Activated CD4-positive, alpha-beta memory T cell treated with anti-CD3 and anti-CD28 coated beads for 36 hours (primary cell): ENCODE data around the gene COG4. TPM values are rescaled to one million over a fixed set of nuclear protein-coding genes. Genes with fewer than 3 reads are reported as not detected.

Experiments used
- CTCF ChIA-PET: fragments of 350-600 bp; sonication (Branson Sonifier 250); formaldehyde crosslinking; loops from one replicate; lab custom pipeline; 2021; ENCODE audit warnings: antibody characterized with exemption, inconsistent platforms; lab: Charles Lee
- POLR2A ChIA-PET: fragments of 350-600 bp; sonication (Branson Sonifier 250); formaldehyde crosslinking; loops from one replicate; lab custom pipeline; 2021; ENCODE audit warnings: antibody characterized with exemption; lab: Charles Lee
- DNase-seq: peaks from one replicate; pipeline ENCODE4 v3.0.0-alpha.2; 2020
- H3K27ac Mint-ChIP-seq: one replicate; pipeline ENCODE4 v1.8.0; 2021; ENCODE audit warnings: mixed read lengths
- H3K27me3 Mint-ChIP-seq: one replicate; pipeline ENCODE4 v1.8.0; 2021; ENCODE audit warnings: mixed read lengths
- H3K36me3 Mint-ChIP-seq: one replicate; pipeline ENCODE4 v1.8.0; 2021; ENCODE audit warnings: mixed read lengths
- H3K4me1 Mint-ChIP-seq: one replicate; pipeline ENCODE4 v1.8.0; 2021; ENCODE audit warnings: low read depth, mixed read lengths
- H3K4me3 Mint-ChIP-seq: one replicate; pipeline ENCODE4 v1.8.0; 2021; ENCODE audit warnings: mild to moderate bottlenecking, mixed read lengths
- H3K9me3 Mint-ChIP-seq: one replicate; pipeline ENCODE4 v1.8.0; 2021; ENCODE audit warnings: mixed read lengths
- intact Hi-C: fragments of 100-400 bp; cut with micrococcal nuclease; formaldehyde crosslinking; loops from one replicate; pipeline ENCODE4 v1.15.1; 2023
- total RNA-seq, 2 experiments: library from RNA; stranded (reverse); gene quantifications; one replicate each; pipeline ENCODE4 v1.2.3, GENCODE V29; 2021

COG4 gene
- total RNA-seq, 2 experiments from 2014 or later, result 35.9 to 40.2 TPM

- ChIA-PET CTCF (interaction anchor here (0.6 to 1.0 kb wide), 3 partner anchors 41 to 1067 kb away, joined by 3 to 4 read pairs (median 3); no protein-coding TSS in a partner anchor), POLR2A (interaction anchor here (0.6 to 1.9 kb wide), 6 partner anchors 10 to 57 kb away, joined by 3 to 6 read pairs (median 4); partner anchors contain the start of gene FCSK)
- Mint-ChIP-seq H3K27ac (peak overlapping the region; percentile 76), H3K4me1 (peaks cover 42% of the 10 kb centered on the region), H3K36me3 (peaks cover 3% of the 10 kb centered on the region), H3K27me3 (no peaks in the 10 kb centered on the region), H3K4me3 (peak overlapping the region; percentile 94), H3K9me3 (no peaks in the 10 kb centered on the region)
- DNase-seq, result peak; percentile 44
- intact Hi-C loops, result loop anchor here (2.0 kb wide), 2 partner anchors 33 to 39 kb away; no protein-coding TSS in a partner anchor
Measured at GRCh38 chr16:70437582-70438557, 85.5 kb downstream of the COG4 start.

- ChIA-PET CTCF (interaction anchor here (0.7 kb wide), 1 partner anchor 41 kb away, joined by 3 read pairs; no protein-coding TSS in a partner anchor), POLR2A (interaction anchor here (0.6 to 1.9 kb wide), 3 partner anchors 17 to 56 kb away, joined by 3 to 6 read pairs (median 5); partner anchors contain the start of gene FCSK)
- no peak for DNase-seq
- Mint-ChIP-seq H3K27me3 (no peaks in the 10 kb centered on the region), H3K4me1 (peaks cover 49% of the 10 kb centered on the region), H3K9me3 (no peaks in the 10 kb centered on the region), H3K36me3 (peaks cover 3% of the 10 kb centered on the region), H3K27ac (no peak overlapping the region), H3K4me3 (peak overlapping the region; percentile 94)
- intact Hi-C loops, result no loop called here
Measured at GRCh38 chr16:70437017-70437581, 86.3 kb downstream of the COG4 start.

- no peak overlapping the region for H3K27ac Mint-ChIP-seq
- intact Hi-C loops, result no loop called here
Measured at GRCh38 chr16:70434484-70435260, 88.7 kb downstream of the COG4 start.

GRCh38 chr16:70433458-70434103, 89.8 kb downstream of the COG4 start:
- H3K27me3 Mint-ChIP-seq, result no peaks in the 10 kb centered on the region
- CTCF ChIA-PET, result no interaction called here
- intact Hi-C loops, result no loop called here
- H3K9me3 Mint-ChIP-seq, result no peaks in the 10 kb centered on the region
- POLR2A ChIA-PET, result no interaction called here
- H3K36me3 Mint-ChIP-seq, result peaks cover 3% of the 10 kb centered on the region
- H3K4me3 Mint-ChIP-seq, result no peak overlapping the region
- no peak overlapping the region for H3K27ac Mint-ChIP-seq
- DNase-seq, result no peak
- peaks cover 73% of the 10 kb centered on the region for H3K4me1 Mint-ChIP-seq

More at GRCh38 chr16:70434484-70435260, 88.7 kb downstream of the COG4 start:
- ChIA-PET POLR2A (no interaction called here), CTCF (no interaction called here)
- Mint-ChIP-seq H3K9me3 (no peaks in the 10 kb centered on the region), H3K27me3 (no peaks in the 10 kb centered on the region), H3K4me1 (peaks cover 70% of the 10 kb centered on the region), H3K4me3 (no peak overlapping the region), H3K36me3 (peaks cover 3% of the 10 kb centered on the region)
- no peak for DNase-seq

GRCh38 chr16:70432723-70433457, 90.5 kb downstream of the COG4 start:
- intact Hi-C loops, result no loop called here
- CTCF ChIA-PET, result no interaction called here

GRCh38 chr16:70432356-70432722, 91.0 kb downstream of the COG4 start:
- Mint-ChIP-seq H3K4me3 (no peak overlapping the region), H3K4me1 (peaks cover 75% of the 10 kb centered on the region), H3K36me3 (peaks cover 3% of the 10 kb centered on the region), H3K27ac (no peak overlapping the region), H3K27me3 (no peaks in the 10 kb centered on the region), H3K9me3 (no peaks in the 10 kb centered on the region)
- ChIA-PET POLR2A (no interaction called here), CTCF (no interaction called here)
- intact Hi-C loops, result no loop called here
- no peak for DNase-seq

More at GRCh38 chr16:70432723-70433457, 90.5 kb downstream of the COG4 start:
- H3K27me3 Mint-ChIP-seq, result no peaks in the 10 kb centered on the region
- no peak overlapping the region for H3K4me3 Mint-ChIP-seq
- peaks cover 76% of the 10 kb centered on the region for H3K4me1 Mint-ChIP-seq
- POLR2A ChIA-PET, result no interaction called here
- peaks cover 3% of the 10 kb centered on the region for H3K36me3 Mint-ChIP-seq
- DNase-seq, result no peak
- no peak overlapping the region for H3K27ac Mint-ChIP-seq
- no peaks in the 10 kb centered on the region for H3K9me3 Mint-ChIP-seq

GRCh38 chr16:70430667-70431536, 92.5 kb downstream of the COG4 start:
- DNase-seq, result peak; percentile 72
- no peaks in the 10 kb centered on the region for H3K27me3 Mint-ChIP-seq
- CTCF ChIA-PET, result no interaction called here
- peaks cover 65% of the 10 kb centered on the region for H3K4me1 Mint-ChIP-seq
- H3K4me3 Mint-ChIP-seq, result peak overlapping the region; percentile 24
- intact Hi-C loops, result loop anchor here (1.0 kb wide), 1 partner anchor 27 kb away; no protein-coding TSS in a partner anchor
- POLR2A ChIA-PET, result no interaction called here
- no peaks in the 10 kb centered on the region for H3K9me3 Mint-ChIP-seq
- H3K27ac Mint-ChIP-seq, result peak overlapping the region; percentile 88
- peaks cover 3% of the 10 kb centered on the region for H3K36me3 Mint-ChIP-seq

Other genes with a start within 250 kb of the COG4 start
- gene AARS1, start 234.0 kb downstream of the COG4 start, total RNA-seq, result 100 to 1,000 TPM; 165 to 170 TPM
- gene DDX19B, start 224.4 kb downstream of the COG4 start, total RNA-seq, result 10 to 100 TPM; 31.2 to 36.6 TPM
- 10 to 100 TPM; 34.8 to 39.3 TPM for gene DDX19A, start 176.7 kb downstream of the COG4 start, total RNA-seq
- 10 to 100 TPM; 16.7 to 17.3 TPM for gene ST3GAL2, start 84.5 kb downstream of the COG4 start, total RNA-seq
- gene FCSK, start 69.0 kb downstream of the COG4 start, total RNA-seq, result 10 to 100 TPM; 13.1 to 14.0 TPM
- gene SF3B3, start 262 bp upstream of the COG4 start, total RNA-seq, result 100 to 1,000 TPM; 450 to 453 TPM
- not detected for gene IL34, start 123.0 kb upstream of the COG4 start, total RNA-seq
- 1 to 10 TPM in 1 of 2 experiments, under 1 TPM in 1; 0.29 to 1.1 TPM for gene MTSS2, start 162.5 kb upstream of the COG4 start, total RNA-seq